ENCODE data around the gene FOXP1.

Gene FOXP1

GRCh38 chr3:71484452-71484851 is 99.1 kb downstream of the FOXP1 start:
- no peak overlapping the region for H3K4me3 ChIP-seq (ENCODE audit: low read depth, low read length)
- no peak for TF ChIP-seq CTCF (IDR thresholded peaks at IDR 0.05; ENCODE audit: low read depth, low read length)
- no peak overlapping the region for H3K27ac ChIP-seq
- no peaks in the 10 kb centered on the region for H3K9me3 ChIP-seq (ENCODE audit: severe bottlenecking)
- no peaks in the 10 kb centered on the region for H3K36me3 ChIP-seq
- H3K27me3 ChIP-seq (ENCODE audit: insufficient read depth, low read depth, severe bottlenecking) = no peaks in the 10 kb centered on the region
- no peak for DNase-seq

- H3K4me3 ChIP-seq (ENCODE audit: low read depth, low read length) = no peak overlapping the region
- H3K9me3 ChIP-seq (ENCODE audit: severe bottlenecking) = no peaks in the 10 kb centered on the region
- H3K27ac ChIP-seq = no peak overlapping the region
- DNase-seq = no peak
- no peaks in the 10 kb centered on the region for H3K36me3 ChIP-seq
- TF ChIP-seq CTCF (IDR thresholded peaks at IDR 0.05; ENCODE audit: low read depth, low read length) = no peak
- no peaks in the 10 kb centered on the region for H3K27me3 ChIP-seq (ENCODE audit: insufficient read depth, low read depth, severe bottlenecking)
Observed at GRCh38 chr3:71484047-71484446, 99.5 kb downstream of the FOXP1 start.

GRCh38 chr3:71482771-71483170 is 100.8 kb downstream of the FOXP1 start:
- no peaks in the 10 kb centered on the region for H3K27me3 ChIP-seq (ENCODE audit: insufficient read depth, low read depth, severe bottlenecking)
- TF ChIP-seq CTCF (IDR thresholded peaks at IDR 0.05; ENCODE audit: low read depth, low read length) = no peak

GRCh38 chr3:71478568-71478967 is 105.0 kb downstream of the FOXP1 start:
- TF ChIP-seq CTCF (IDR thresholded peaks at IDR 0.05; ENCODE audit: low read depth, low read length) = no peak
- no peak for DNase-seq

More at GRCh38 chr3:71482771-71483170, 100.8 kb downstream of the FOXP1 start:
- DNase-seq = no peak
- Histone ChIP-seq H3K9me3 (ENCODE audit: severe bottlenecking) (no peaks in the 10 kb centered on the region), H3K27ac (no peak overlapping the region), H3K4me3 (ENCODE audit: low read depth, low read length) (no peak overlapping the region), H3K36me3 (no peaks in the 10 kb centered on the region)

GRCh38 chr3:71476950-71477349 is 106.6 kb downstream of the FOXP1 start:
- TF ChIP-seq CTCF (IDR thresholded peaks at IDR 0.05; ENCODE audit: low read depth, low read length) = no peak
- no peak overlapping the region for H3K4me3 ChIP-seq (ENCODE audit: low read depth, low read length)
- H3K27me3 ChIP-seq (ENCODE audit: insufficient read depth, low read depth, severe bottlenecking) = no peaks in the 10 kb centered on the region
- no peaks in the 10 kb centered on the region for H3K9me3 ChIP-seq (ENCODE audit: severe bottlenecking)
- no peak for DNase-seq
- no peak overlapping the region for H3K27ac ChIP-seq
- H3K36me3 ChIP-seq = no peaks in the 10 kb centered on the region

More at GRCh38 chr3:71478568-71478967, 105.0 kb downstream of the FOXP1 start:
- Histone ChIP-seq H3K27me3 (ENCODE audit: insufficient read depth, low read depth, severe bottlenecking) (no peaks in the 10 kb centered on the region), H3K9me3 (ENCODE audit: severe bottlenecking) (no peaks in the 10 kb centered on the region), H3K4me3 (ENCODE audit: low read depth, low read length) (no peak overlapping the region), H3K36me3 (no peaks in the 10 kb centered on the region), H3K27ac (no peak overlapping the region)

GRCh38 chr3:71469138-71469435 is 114.4 kb downstream of the FOXP1 start:
- no peaks in the 10 kb centered on the region for H3K27me3 ChIP-seq (ENCODE audit: insufficient read depth, low read depth, severe bottlenecking)
- H3K9me3 ChIP-seq (ENCODE audit: severe bottlenecking) = no peaks in the 10 kb centered on the region
- TF ChIP-seq CTCF (IDR thresholded peaks at IDR 0.05; ENCODE audit: low read depth, low read length) = no peak
- no peak overlapping the region for H3K27ac ChIP-seq
- H3K36me3 ChIP-seq = no peaks in the 10 kb centered on the region
- no peak for DNase-seq
- H3K4me3 ChIP-seq (ENCODE audit: low read depth, low read length) = no peak overlapping the region

Measured in WERI-Rb-1 (cell line).